GDM1 (cell line): ENCODE data around the gene PRSS57.
"Not testable (repeated sequence)": the region's sequence is repeated elsewhere in the genome, so short reads cannot be mapped to it uniquely, and the experiment has no call there.

Experiments
- DNase-seq: peaks from one replicate; lab custom pipeline; 2025; lab: John Stamatoyannopoulos, UW

PRSS57 gene

GRCh38 chr19:695352-695949, at the start of gene PRSS57:
Gene PRSS57 (minus strand): TSS chr19:695452. CDS start chr19:695430, 22 bp downstream.
- DNase-seq, result no peak

GRCh38 chr19:743168-743687, 48.0 kb upstream of the PRSS57 start:
- no peak for DNase-seq

DNA sequence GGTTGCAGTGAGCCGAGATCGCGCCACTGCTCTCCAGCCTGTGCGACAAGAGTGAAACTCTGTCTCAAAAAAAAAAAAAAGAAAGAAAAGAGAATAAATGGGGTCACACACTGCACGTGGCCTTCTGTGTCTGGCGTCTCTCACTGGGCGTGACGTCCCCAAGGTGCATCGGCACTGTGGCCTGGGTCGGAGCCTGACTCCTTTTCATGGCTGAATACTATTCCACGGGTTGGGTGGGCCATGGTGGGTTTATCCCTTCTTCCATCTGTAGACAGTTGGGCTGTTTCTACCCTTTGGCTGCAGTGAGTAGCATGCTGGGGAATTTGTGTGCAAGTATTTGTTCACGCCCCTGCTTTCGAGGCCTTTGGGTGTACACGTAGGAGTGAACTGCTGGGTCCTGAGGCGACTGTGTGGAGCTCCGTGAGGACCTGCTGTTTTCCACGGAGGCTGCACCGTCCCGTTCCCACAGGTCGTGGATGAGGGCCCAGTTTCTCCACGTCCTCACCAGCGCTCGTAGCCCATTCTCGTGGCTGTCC, 47.4 kb upstream of the PRSS57 start:
- DNase-seq, result no peak

DNA sequence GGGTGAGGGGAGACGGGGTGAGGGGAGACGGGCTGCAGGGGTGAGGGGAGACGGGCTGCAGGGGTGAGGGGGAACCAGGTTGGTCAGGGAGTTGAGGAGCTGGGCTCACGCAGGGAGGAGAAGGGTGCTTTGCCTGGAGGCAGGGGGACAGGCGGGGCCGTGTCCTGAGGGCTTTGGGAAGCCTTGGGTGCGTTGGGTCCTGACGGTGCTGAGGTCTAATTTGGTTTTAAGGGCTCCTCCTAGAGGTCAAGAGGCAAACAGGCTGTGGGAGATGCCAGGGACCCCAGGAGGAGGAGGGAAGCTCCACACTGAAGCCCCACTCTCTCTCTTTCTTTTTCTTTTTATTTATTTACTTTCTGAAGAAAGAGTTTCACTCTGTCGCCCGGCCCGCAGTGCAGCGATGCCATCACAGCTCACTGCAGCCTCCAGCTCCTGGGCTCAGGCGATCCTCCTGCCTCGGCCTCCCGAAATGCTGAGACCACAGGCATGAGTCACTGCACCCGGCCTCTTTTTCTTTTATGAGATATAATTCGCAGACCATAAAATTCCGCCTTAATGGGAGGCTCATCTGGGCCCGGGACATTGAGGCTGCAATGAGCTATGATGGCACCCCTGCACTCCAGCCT, 46.4 kb upstream of the PRSS57 start:
- DNase-seq, result peak; percentile 20

DNA sequence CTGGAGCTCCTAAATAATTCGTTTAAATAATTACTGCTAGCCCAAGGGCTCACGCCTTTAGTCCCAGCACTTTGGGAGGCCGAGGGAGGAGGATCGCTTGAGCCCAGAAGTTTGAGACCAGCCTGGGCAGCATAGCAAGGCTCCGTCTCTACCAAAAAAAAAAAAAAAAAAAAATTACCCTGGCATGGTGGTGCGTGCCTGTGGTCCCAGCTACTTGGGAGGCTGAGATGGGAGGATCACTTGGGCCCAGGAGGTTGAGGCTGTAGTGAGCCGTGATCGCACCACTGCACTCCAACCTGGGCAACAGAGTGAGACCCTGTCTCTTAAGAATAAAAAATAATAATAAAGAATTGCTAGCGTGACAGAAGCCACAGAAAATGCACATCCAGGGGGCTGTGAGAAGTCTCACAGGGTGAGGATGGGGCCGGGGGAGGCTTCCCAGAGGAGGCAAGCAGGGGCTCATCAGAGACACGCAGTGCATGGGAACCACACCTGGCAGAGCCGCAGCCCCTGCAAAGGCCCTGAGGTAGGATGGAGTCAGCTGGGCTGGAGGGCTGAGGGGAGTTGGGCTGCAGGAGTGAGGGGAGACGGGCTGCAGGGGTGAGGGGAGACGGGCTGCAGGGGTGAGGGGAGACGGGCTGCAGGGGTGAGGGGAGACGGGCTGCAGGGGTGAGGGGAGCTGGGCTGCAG, 45.7 kb upstream of the PRSS57 start:
- DNase-seq, result not testable (repeated sequence)

DNA sequence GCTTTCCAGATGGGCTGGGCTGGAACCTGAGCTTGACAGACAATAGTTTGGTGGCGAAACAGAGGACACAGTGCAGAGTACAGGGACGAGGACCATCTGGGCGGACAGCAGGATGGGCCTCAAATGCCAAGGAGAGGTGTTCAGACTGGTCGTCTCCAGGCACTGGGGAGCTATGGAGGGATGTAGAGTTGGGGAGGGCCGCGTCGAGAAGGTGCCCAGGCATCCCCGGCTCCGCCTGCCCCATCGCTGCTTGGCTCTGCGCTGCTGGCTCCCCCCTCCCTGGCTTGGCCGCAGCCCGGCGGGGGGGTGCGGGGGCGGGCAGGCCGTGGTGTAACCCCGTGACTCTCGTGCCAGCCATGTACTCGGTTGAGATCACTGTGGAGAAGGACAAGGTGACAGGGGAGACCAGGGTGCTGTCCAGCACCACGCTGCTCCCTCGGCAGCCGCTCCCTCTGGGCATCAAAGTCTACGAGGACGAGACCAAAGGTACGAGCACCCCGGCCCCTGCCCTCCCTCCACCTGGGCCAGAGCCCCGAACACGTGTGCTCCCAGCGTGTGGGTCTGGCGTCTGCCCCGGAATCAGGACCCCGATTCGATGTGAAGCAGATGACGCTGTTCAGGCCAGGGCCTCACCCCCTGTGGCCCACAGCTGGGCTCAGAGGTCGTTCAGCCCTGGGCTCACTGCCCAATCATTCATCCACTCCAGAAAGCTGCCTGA, 44.9 kb upstream of the PRSS57 start:
- DNase-seq, result no peak

- no peak for DNase-seq
These were observed 43.4 kb upstream of the PRSS57 start for GRCh38 chr19:738509-739128.

GRCh38 chr19:737591-738093, 42.4 kb upstream of the PRSS57 start:
- no peak for DNase-seq

DNA sequence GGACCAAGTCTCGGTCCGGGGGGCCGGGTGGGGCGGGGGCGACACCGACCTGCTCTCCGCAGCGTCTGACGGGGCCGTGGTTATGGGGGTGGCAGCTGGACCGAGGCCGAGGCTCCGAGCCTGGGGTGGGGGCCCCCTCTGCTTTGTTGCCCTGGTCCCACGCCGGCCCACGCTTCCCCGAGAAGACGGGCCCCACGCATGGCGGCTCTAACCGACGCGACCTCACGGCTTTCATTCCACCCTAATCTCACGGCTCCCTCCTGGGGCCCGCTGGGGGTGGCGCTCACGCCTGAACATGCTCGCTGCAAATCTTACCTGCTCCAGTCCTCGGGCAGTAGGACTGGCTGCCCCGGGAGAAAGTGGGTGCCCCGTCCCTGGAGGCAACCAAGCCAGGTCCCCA, 40.9 kb upstream of the PRSS57 start:
- DNase-seq, result no peak

DNA sequence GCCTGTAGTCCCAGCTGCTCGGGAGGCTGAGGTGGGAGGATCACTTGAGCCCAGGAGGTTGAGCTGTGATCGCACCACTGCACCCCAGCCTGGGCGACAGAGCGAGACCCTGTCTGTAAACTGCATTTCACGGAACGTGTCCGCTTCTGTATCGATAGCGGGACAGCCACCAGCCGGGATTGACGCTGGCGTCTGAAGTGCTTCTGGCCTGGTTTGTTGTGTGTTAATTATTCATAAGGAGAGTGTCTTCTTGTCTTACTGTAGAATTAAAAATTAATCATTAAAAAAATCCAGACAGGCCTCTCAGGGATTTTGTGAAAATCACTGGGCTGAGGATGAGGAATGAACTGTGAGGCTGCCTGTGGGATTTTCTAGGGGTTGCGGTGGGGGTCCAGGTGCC, 39.5 kb upstream of the PRSS57 start:
- no peak for DNase-seq

- DNase-seq, result no peak
These were observed 37.2 kb upstream of the PRSS57 start for GRCh38 chr19:732148-733069.

- no peak for DNase-seq
These were observed 35.7 kb upstream of the PRSS57 start for GRCh38 chr19:731000-731399.

- DNase-seq, result no peak
These were observed 34.9 kb upstream of the PRSS57 start for GRCh38 chr19:729965-730668.

GRCh38 chr19:729564-729963, 34.3 kb upstream of the PRSS57 start:
- not testable (repeated sequence) for DNase-seq

DNA sequence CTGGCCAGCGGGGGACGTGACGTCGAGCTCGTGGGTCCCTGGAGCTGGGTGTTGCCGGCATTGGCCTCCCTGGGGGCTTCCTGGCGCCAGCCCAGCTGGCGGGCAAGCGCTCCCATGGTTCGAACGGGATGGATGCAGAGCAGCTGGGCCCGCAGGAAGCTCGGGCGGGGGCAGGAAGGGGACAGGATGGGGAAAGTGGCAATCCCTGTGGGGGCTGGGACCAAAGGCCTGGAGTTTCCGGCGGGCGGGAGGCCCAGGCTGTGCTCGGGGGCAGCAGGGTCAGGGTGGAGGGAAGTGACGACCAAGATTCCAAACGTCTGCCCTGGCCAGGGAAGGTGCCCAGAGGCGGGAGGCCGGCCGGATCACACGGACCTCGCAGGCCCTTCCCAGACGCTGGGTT, 32.8 kb upstream of the PRSS57 start:
- DNase-seq, result no peak

DNA sequence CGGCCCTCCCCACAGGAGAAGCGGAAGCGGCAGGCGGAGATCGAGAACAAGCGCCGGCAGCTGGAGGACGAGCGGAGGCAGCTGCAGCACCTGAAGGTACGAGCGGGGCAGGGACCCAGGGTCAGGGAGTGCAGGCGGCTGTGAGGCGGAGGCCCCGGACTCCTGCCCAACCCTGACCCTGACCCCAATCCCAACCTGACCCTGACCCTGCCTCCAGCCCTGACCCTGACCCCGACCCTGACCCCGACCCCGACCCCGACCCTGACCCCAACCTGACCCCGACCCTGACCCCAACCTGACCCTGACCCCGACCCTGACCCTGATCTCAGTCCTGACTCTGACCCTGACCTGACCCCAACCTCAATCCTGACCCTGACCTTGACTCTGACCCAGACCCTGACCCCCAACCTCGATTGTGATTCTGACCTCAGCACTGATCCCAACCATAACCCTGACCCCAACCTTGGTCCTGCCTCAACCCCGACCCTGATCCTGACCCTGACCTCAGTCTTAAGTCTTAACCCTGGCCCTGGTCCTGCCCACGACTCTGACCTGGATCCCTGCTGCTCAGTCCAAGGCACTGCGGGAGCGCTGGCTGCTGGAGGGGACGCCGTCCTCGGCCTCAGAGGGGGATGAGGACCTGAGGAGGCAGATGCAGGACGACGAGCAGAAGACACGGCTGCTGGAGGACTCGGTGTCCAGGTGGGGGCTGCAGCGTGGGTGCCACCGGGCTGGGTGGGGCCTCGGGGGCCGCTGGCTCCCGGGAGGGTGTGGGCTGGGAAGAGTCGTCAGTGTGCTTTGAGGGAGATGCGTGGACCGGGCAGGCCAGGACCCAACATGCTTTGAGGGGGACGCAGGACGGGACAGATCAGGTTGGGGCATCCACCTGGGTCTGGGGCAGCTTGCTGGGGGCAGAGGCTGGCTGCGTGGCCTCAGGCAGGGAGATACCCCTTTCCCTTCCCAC, 32.0 kb upstream of the PRSS57 start:
- no peak for DNase-seq

- no peak for DNase-seq
These were observed 30.3 kb upstream of the PRSS57 start for GRCh38 chr19:725461-726089.

- no peak for DNase-seq
These were observed 28.5 kb upstream of the PRSS57 start for GRCh38 chr19:723714-724113.
